HCT116 (cell line): Measurements from ENCODE around the gene XYLT1. TPM values are rescaled to one million over a fixed set of nuclear protein-coding genes. Genes with fewer than 3 reads are reported as not detected.

Source experiments
- ATAC-seq: fragments of 200-7000 bp; cut with Tn5 transposase; 2 replicates; pipeline ENCODE4 v1.9.1; 2020; ENCODE audit warnings: mild to moderate bottlenecking, moderate library complexity
- BruUV-seq: library from RNA; stranded (reverse); fragments of 400-500 nt; replicated peaks from 2 replicates; lab custom pipeline; 2021; lab: Mats Ljungman, UMichigan
- CTCF ChIA-PET: fragments of 300-600 bp; sonication (Branson Sonifier 250); formaldehyde crosslinking; loops from one replicate; lab custom pipeline; 2021; ENCODE audit warnings: antibody characterized with exemption; lab: Charles Lee
- POLR2A ChIA-PET: fragments of 300-600, 350-600 bp; sonication (Branson Sonifier 250); formaldehyde crosslinking; loops from one replicate; lab custom pipeline; 2021; ENCODE audit warnings: antibody characterized with exemption; lab: Charles Lee
- RAD21 ChIA-PET, 2 experiments: fragments of 300-600 bp; sonication (Branson Sonifier 250); formaldehyde crosslinking; loops; one replicate each; lab custom pipeline; 2023; ENCODE audit warnings: low total read pairs in 2 of 2; ENCODE audit not compliant: uncharacterized antibody in 2 of 2, unreplicated experiment in 2 of 2, low non-redundant PET in 1 of 2; lab: Charles Lee
- DNase-seq: peaks from one replicate; pipeline ENCODE4 v3.0.0-alpha.2; 2010; ENCODE audit warnings: low read depth, low spot score
- H2AFZ ChIP-seq: fragments of 200-600 bp; shearing (Covaris generic), sonication (generic); 2 replicates; pipeline ENCODE4 v1.6.1; 2017; ENCODE audit warnings: low read depth, mixed run types, mixed read lengths, antibody characterized with exemption, low read length; ENCODE audit not compliant: poor library complexity, severe bottlenecking
- H3K27ac ChIP-seq: 2 replicates; pipeline ENCODE4 v1.5.1; 2012; ENCODE audit warnings: low read depth, low read length
- H3K27me3 ChIP-seq: fragments of 200-600 bp; sonication (generic); 2 replicates; pipeline ENCODE4 v1.6.1; 2016; ENCODE audit warnings: mixed run types, low read length, mixed read lengths; ENCODE audit not compliant: insufficient read depth
- H3K36me3 ChIP-seq, 2 experiments: fragments of 200-500 bp in 1 of 2; fragments of 200-600 bp in 1 of 2; sonication (Bioruptor generic) in 1 of 2; sonication (generic) in 1 of 2; 2 replicates each; pipeline versions ENCODE4 v1.5.1 to v1.6.1; 2014 to 2016; ENCODE audit warnings: low read length in 2 of 2, inconsistent platforms in 1 of 2, mixed read lengths in 1 of 2, mixed run types in 1 of 2; ENCODE audit not compliant: insufficient read depth in 2 of 2, control insufficient read depth in 1 of 2
- H3K4me1 ChIP-seq, 2 experiments: fragments of 200-600 bp in 1 of 2; sonication (generic) in 1 of 2; 2 replicates each; pipeline versions ENCODE4 v1.5.1 to v1.6.1; 2012 to 2017; ENCODE audit warnings: low read length in 2 of 2, inconsistent platforms in 1 of 2, mild to moderate bottlenecking in 1 of 2, mixed read lengths in 1 of 2, mixed run types in 1 of 2, moderate library complexity in 1 of 2; ENCODE audit not compliant: insufficient read depth in 2 of 2, control insufficient read depth in 1 of 2
- H3K4me2 ChIP-seq: fragments of 200-600 bp; sonication (generic); 2 replicates; pipeline ENCODE4 v1.6.1; 2017; ENCODE audit warnings: mixed run types, low read length, mixed read lengths
- H3K4me3 ChIP-seq, 2 experiments: fragments of 200-600 bp in 1 of 2; sonication (generic) in 1 of 2; replicated peaks in 1 of 2; 2 replicates each; pipeline ENCODE4 v1.5.1; 2011 to 2016; ENCODE audit warnings: low read length in 2 of 2, control low read depth in 1 of 2, low read depth in 1 of 2, mild to moderate bottlenecking in 1 of 2, mixed read lengths in 1 of 2, mixed run types in 1 of 2
- H3K79me2 ChIP-seq: fragments of 200-600 bp; sonication (generic); 2 replicates; pipeline ENCODE4 v1.6.1; 2017; ENCODE audit warnings: mild to moderate bottlenecking, mixed run types, low read length, moderate library complexity, mixed read lengths; ENCODE audit not compliant: insufficient read depth
- H3K9ac ChIP-seq: fragments of 200-600 bp; sonication (generic); 2 replicates; pipeline ENCODE4 v1.6.1; 2016; ENCODE audit warnings: low read length, mixed read lengths
- H3K9me2 ChIP-seq: fragments of 200-600 bp; sonication (generic), shearing (Covaris generic); 2 replicates; pipeline ENCODE4 v1.6.1; 2017; ENCODE audit warnings: mixed run types, mild to moderate bottlenecking, moderate library complexity; ENCODE audit not compliant: insufficient read depth
- H3K9me3 ChIP-seq, 2 experiments: fragments of 200-500 bp in 1 of 2; fragments of 200-600 bp in 1 of 2; sonication (Bioruptor generic) in 1 of 2; sonication (generic) in 1 of 2; 2 replicates each; pipeline ENCODE4 v1.6.1; 2014 to 2017; ENCODE audit warnings: low read length in 2 of 2, mixed read lengths in 2 of 2, inconsistent platforms in 1 of 2, low read depth in 1 of 2, mild to moderate bottlenecking in 1 of 2, mixed run types in 1 of 2, moderate library complexity in 1 of 2; ENCODE audit not compliant: control insufficient read depth in 1 of 2, insufficient read depth in 1 of 2
- H4K20me1 ChIP-seq: fragments of 200-600 bp; sonication (generic), shearing (Covaris generic); 2 replicates; pipeline ENCODE4 v1.6.1; 2017; ENCODE audit warnings: mixed run types, mild to moderate bottlenecking, moderate library complexity; ENCODE audit not compliant: insufficient read depth
- ATF3 ChIP-seq: IDR thresholded peaks from 2 replicates; pipeline ENCODE4 v1.6.1; 2012
- CBX3 ChIP-seq: IDR thresholded peaks from 2 replicates; pipeline ENCODE4 v1.6.1; 2012; ENCODE audit warnings: low read depth
- EGR1 ChIP-seq: IDR thresholded peaks from 2 replicates; pipeline ENCODE4 v1.6.1; 2012; ENCODE audit warnings: low read depth
- ELF1 ChIP-seq: IDR thresholded peaks from 2 replicates; pipeline ENCODE4 v1.6.1; 2012; ENCODE audit warnings: low read depth, borderline replicate concordance
- EZH2 ChIP-seq: fragments of 200-600 bp; sonication (generic); IDR thresholded peaks from 2 replicates; pipeline ENCODE4 v1.6.1; 2017; ENCODE audit warnings: antibody characterized with exemption, mixed run types
- EZH2phosphoT487 ChIP-seq: fragments of 200-600 bp; IDR thresholded peaks from 2 replicates; pipeline ENCODE4 v1.6.1; 2018; ENCODE audit warnings: antibody characterized with exemption, borderline replicate concordance
- FOSL1 ChIP-seq: IDR thresholded peaks from 2 replicates; pipeline ENCODE4 v1.6.1; 2012; ENCODE audit warnings: low read depth
- JUND ChIP-seq: IDR thresholded peaks from 2 replicates; pipeline ENCODE4 v1.6.1; 2012
- MAX ChIP-seq: IDR thresholded peaks from 2 replicates; pipeline ENCODE4 v1.6.1; 2012
- POLR2A ChIP-seq: IDR thresholded peaks from 2 replicates; pipeline ENCODE4 v1.7.0; 2011; ENCODE audit warnings: borderline replicate concordance; ENCODE audit not compliant: insufficient read depth, insufficient read length; ENCODE audit errors: extremely low read depth
- POLR2AphosphoS5 ChIP-seq: IDR thresholded peaks from 2 replicates; pipeline ENCODE4 v1.6.1; 2011; ENCODE audit warnings: mild to moderate bottlenecking, low read depth, low read length, moderate library complexity
- SIN3A ChIP-seq: IDR thresholded peaks from 2 replicates; pipeline ENCODE4 v1.6.1; 2012; ENCODE audit warnings: low read depth
- SRF ChIP-seq: IDR thresholded peaks from 2 replicates; pipeline ENCODE4 v1.6.1; 2012; ENCODE audit warnings: low read depth
- TCF7L2 ChIP-seq: IDR thresholded peaks from 2 replicates; pipeline ENCODE4 v1.7.0; 2011; ENCODE audit warnings: borderline replicate concordance, inconsistent platforms; ENCODE audit not compliant: insufficient read depth, insufficient read length; ENCODE audit errors: extremely low read depth
- ZBTB33 ChIP-seq: IDR thresholded peaks from 2 replicates; pipeline ENCODE4 v1.6.1; 2011; ENCODE audit warnings: mild to moderate bottlenecking, low read length, moderate library complexity; ENCODE audit not compliant: insufficient replicate concordance; ENCODE audit errors: extremely low read depth
- ZNF274 ChIP-seq: fragments of 200-500 bp; sonication (Bioruptor generic); IDR thresholded peaks from 2 replicates; pipeline ENCODE4 v1.6.1; 2014; ENCODE audit warnings: mild to moderate bottlenecking, low read depth, low read length, inconsistent platforms
- intact Hi-C: fragments of 100-400 bp; cut with micrococcal nuclease; formaldehyde crosslinking; loops from 2 replicates; pipeline ENCODE4 v1.10.0; 2022
- total RNA-seq: library from RNA; stranded (reverse); gene quantifications from one replicate; pipeline ENCODE4 v1.2.1, GENCODE V29; 2021; ENCODE audit not compliant: unreplicated experiment
- TF ChIP-seq, protein P1 (sequence below): IDR thresholded peaks from 2 replicates; pipeline ENCODE4 v1.6.1; 2012; ENCODE audit warnings: low read depth
- TF ChIP-seq, protein P2 (sequence below), 3 experiments: fragments of 200-600 bp in 1 of 3; sonication (generic) in 1 of 3; IDR thresholded peaks in 2 of 3; conservative IDR thresholded peaks in 1 of 3; 2 replicates each; pipeline ENCODE4 v1.5.1; 2012 to 2017; ENCODE audit warnings: low read depth in 2 of 3, low read length in 2 of 3, antibody characterized with exemption in 1 of 3, borderline replicate concordance in 1 of 3, control low read depth in 1 of 3, mild to moderate bottlenecking in 1 of 3, mixed read lengths in 1 of 3, mixed run types in 1 of 3, moderate library complexity in 1 of 3; ENCODE audit not compliant: insufficient read depth in 1 of 3

The XYLT1 gene
- total RNA-seq, 1 experiment from 2014 or later, result 4.5 TPM

GRCh38 chr16:17335826-17336529 is 134.8 kb downstream of the XYLT1 start:
- RAD21 ChIA-PET, result no interaction called here
- no peak overlapping the region for H2AFZ ChIP-seq
- POLR2A ChIA-PET, result no interaction called here
- no TSS peak for BruUV-seq
- no peak overlapping the region for H3K27ac ChIP-seq
- H4K20me1 ChIP-seq, result no peaks in the 10 kb centered on the region
- no peak overlapping the region for H3K4me2 ChIP-seq
- no peaks in the 10 kb centered on the region for H3K4me1 ChIP-seq
- H3K4me3 ChIP-seq, result no peak overlapping the region
- no peaks in the 10 kb centered on the region for H3K36me3 ChIP-seq
- no peak for DNase-seq
- CTCF ChIA-PET, result no interaction called here
- H3K9me3 ChIP-seq, result no peaks in the 10 kb centered on the region
- ATAC-seq, result no peak
- TF ChIP-seq MAX, result no peak
- TF ChIP-seq, protein P1, sequence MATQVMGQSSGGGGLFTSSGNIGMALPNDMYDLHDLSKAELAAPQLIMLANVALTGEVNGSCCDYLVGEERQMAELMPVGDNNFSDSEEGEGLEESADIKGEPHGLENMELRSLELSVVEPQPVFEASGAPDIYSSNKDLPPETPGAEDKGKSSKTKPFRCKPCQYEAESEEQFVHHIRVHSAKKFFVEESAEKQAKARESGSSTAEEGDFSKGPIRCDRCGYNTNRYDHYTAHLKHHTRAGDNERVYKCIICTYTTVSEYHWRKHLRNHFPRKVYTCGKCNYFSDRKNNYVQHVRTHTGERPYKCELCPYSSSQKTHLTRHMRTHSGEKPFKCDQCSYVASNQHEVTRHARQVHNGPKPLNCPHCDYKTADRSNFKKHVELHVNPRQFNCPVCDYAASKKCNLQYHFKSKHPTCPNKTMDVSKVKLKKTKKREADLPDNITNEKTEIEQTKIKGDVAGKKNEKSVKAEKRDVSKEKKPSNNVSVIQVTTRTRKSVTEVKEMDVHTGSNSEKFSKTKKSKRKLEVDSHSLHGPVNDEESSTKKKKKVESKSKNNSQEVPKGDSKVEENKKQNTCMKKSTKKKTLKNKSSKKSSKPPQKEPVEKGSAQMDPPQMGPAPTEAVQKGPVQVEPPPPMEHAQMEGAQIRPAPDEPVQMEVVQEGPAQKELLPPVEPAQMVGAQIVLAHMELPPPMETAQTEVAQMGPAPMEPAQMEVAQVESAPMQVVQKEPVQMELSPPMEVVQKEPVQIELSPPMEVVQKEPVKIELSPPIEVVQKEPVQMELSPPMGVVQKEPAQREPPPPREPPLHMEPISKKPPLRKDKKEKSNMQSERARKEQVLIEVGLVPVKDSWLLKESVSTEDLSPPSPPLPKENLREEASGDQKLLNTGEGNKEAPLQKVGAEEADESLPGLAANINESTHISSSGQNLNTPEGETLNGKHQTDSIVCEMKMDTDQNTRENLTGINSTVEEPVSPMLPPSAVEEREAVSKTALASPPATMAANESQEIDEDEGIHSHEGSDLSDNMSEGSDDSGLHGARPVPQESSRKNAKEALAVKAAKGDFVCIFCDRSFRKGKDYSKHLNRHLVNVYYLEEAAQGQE, result no peak
- TF ChIP-seq SRF, result no peak
- TF ChIP-seq TCF7L2, result no peak
- no peak for TF ChIP-seq ATF3
- no peak for TF ChIP-seq POLR2A
- TF ChIP-seq EZH2, result no peak
- TF ChIP-seq ELF1, result no peak
- no peak for TF ChIP-seq FOSL1
- no peak for TF ChIP-seq JUND
- no peak for TF ChIP-seq SIN3A
- no peak for TF ChIP-seq POLR2AphosphoS5
- no peak for TF ChIP-seq ZNF274
- TF ChIP-seq EZH2phosphoT487, result no peak
- no peak for TF ChIP-seq CBX3
- TF ChIP-seq, protein P2, sequence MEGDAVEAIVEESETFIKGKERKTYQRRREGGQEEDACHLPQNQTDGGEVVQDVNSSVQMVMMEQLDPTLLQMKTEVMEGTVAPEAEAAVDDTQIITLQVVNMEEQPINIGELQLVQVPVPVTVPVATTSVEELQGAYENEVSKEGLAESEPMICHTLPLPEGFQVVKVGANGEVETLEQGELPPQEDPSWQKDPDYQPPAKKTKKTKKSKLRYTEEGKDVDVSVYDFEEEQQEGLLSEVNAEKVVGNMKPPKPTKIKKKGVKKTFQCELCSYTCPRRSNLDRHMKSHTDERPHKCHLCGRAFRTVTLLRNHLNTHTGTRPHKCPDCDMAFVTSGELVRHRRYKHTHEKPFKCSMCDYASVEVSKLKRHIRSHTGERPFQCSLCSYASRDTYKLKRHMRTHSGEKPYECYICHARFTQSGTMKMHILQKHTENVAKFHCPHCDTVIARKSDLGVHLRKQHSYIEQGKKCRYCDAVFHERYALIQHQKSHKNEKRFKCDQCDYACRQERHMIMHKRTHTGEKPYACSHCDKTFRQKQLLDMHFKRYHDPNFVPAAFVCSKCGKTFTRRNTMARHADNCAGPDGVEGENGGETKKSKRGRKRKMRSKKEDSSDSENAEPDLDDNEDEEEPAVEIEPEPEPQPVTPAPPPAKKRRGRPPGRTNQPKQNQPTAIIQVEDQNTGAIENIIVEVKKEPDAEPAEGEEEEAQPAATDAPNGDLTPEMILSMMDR (IDR thresholded peaks at IDR 0.05 in 2 of 3, conservative IDR thresholded peaks at IDR 0.05 in 1 of 3; ENCODE audit: borderline replicate concordance in 1 of 3, insufficient read depth in 1 of 3, low read depth in 2 of 3, low read length in 2 of 3), result no peak
- TF ChIP-seq EGR1, result no peak
- TF ChIP-seq ZBTB33, result no peak
- H3K79me2 ChIP-seq, result no peaks in the 10 kb centered on the region
- H3K27me3 ChIP-seq, result no peaks in the 10 kb centered on the region
- no peak overlapping the region for H3K9ac ChIP-seq
- H3K9me2 ChIP-seq, result no peaks in the 10 kb centered on the region
- intact Hi-C loops, result no loop called here
